NCI-H1417 treated with DMSO at 0.1 percent for 48 hours (cell line): ENCODE data around the gene TGM5.
"Not testable (repeated sequence)": the region's sequence is repeated elsewhere in the genome, so short reads cannot be mapped to it uniquely, and the experiment has no call there.

Experiments
- DNase-seq: peaks from one replicate; lab custom pipeline; 2025; lab: John Stamatoyannopoulos, UW

Gene TGM5

GRCh38 chr15:43218908-43219706 is 47.6 kb downstream of the TGM5 start:
- no peak for DNase-seq

- no peak for DNase-seq
Measured at GRCh38 chr15:43215961-43216360, 50.8 kb downstream of the TGM5 start.

GRCh38 chr15:43214592-43215295 is 52.0 kb downstream of the TGM5 start:
- no peak for DNase-seq

- DNase-seq: no peak
Measured at GRCh38 chr15:43214169-43214568, 52.6 kb downstream of the TGM5 start.

GRCh38 chr15:43213466-43213865 is 53.3 kb downstream of the TGM5 start:
- no peak for DNase-seq

- DNase-seq: no peak
Measured at GRCh38 chr15:43212951-43213350, 53.8 kb downstream of the TGM5 start.

- no peak for DNase-seq
Measured at GRCh38 chr15:43212299-43212698, 54.4 kb downstream of the TGM5 start.

GRCh38 chr15:43211224-43211735 is 55.4 kb downstream of the TGM5 start:
- no peak for DNase-seq

- DNase-seq: no peak
Measured at GRCh38 chr15:43210807-43211206, 55.9 kb downstream of the TGM5 start.

- no peak for DNase-seq
Measured at GRCh38 chr15:43210172-43210745, 56.5 kb downstream of the TGM5 start.

- DNase-seq: no peak
Measured at GRCh38 chr15:43209059-43209824, 57.5 kb downstream of the TGM5 start.

- no peak for DNase-seq
Measured at GRCh38 chr15:43208052-43209002, 58.4 kb downstream of the TGM5 start.

- no peak for DNase-seq
Measured at GRCh38 chr15:43207024-43207423, 59.7 kb downstream of the TGM5 start.

- no peak for DNase-seq
Measured at GRCh38 chr15:43206054-43206453, 60.7 kb downstream of the TGM5 start.

- DNase-seq: no peak
Measured at GRCh38 chr15:43204016-43204901, 62.5 kb downstream of the TGM5 start.

GRCh38 chr15:43199945-43200488 is 66.7 kb downstream of the TGM5 start:
- no peak for DNase-seq

GRCh38 chr15:43198992-43199391 is 67.7 kb downstream of the TGM5 start:
- DNase-seq: no peak

- DNase-seq: not testable (repeated sequence)
Measured at GRCh38 chr15:43198556-43198955, 68.2 kb downstream of the TGM5 start.

- not testable (repeated sequence) for DNase-seq
Measured at GRCh38 chr15:43197773-43198172, 69.0 kb downstream of the TGM5 start.
